GM12872 (cell line): Measurements from ENCODE around the gene PPP2R5C.

ENCODE experiments used
- TF ChIP-seq, protein P1 (sequence below): IDR thresholded peaks from 3 replicates; pipeline ENCODE4 v1.5.1; 2011; ENCODE audit warnings: low read depth, mild to moderate bottlenecking, low read length, moderate library complexity; ENCODE audit not compliant: insufficient read depth

PPP2R5C gene

DNA sequence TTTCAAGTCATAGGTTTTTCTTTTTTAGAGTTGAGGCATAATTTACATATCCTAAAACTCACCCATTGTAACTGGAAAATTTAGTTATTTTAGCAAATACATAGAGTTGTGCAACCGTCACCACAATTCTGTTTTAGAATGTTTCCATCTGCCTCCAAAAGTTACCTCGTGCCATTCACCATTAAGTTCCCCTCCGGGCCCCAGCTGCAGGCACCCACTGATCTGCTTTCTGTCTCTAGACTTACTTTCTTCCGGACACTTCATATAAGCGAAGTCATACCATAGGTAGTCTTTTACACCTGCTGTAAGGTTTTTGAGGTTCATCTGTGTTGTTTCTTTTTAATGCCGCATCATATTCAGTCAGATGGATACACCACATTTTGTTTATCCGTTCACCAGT, 28.7 kb downstream of the PPP2R5C start:
- TF ChIP-seq, protein P1, sequence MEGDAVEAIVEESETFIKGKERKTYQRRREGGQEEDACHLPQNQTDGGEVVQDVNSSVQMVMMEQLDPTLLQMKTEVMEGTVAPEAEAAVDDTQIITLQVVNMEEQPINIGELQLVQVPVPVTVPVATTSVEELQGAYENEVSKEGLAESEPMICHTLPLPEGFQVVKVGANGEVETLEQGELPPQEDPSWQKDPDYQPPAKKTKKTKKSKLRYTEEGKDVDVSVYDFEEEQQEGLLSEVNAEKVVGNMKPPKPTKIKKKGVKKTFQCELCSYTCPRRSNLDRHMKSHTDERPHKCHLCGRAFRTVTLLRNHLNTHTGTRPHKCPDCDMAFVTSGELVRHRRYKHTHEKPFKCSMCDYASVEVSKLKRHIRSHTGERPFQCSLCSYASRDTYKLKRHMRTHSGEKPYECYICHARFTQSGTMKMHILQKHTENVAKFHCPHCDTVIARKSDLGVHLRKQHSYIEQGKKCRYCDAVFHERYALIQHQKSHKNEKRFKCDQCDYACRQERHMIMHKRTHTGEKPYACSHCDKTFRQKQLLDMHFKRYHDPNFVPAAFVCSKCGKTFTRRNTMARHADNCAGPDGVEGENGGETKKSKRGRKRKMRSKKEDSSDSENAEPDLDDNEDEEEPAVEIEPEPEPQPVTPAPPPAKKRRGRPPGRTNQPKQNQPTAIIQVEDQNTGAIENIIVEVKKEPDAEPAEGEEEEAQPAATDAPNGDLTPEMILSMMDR, result no peak

DNA sequence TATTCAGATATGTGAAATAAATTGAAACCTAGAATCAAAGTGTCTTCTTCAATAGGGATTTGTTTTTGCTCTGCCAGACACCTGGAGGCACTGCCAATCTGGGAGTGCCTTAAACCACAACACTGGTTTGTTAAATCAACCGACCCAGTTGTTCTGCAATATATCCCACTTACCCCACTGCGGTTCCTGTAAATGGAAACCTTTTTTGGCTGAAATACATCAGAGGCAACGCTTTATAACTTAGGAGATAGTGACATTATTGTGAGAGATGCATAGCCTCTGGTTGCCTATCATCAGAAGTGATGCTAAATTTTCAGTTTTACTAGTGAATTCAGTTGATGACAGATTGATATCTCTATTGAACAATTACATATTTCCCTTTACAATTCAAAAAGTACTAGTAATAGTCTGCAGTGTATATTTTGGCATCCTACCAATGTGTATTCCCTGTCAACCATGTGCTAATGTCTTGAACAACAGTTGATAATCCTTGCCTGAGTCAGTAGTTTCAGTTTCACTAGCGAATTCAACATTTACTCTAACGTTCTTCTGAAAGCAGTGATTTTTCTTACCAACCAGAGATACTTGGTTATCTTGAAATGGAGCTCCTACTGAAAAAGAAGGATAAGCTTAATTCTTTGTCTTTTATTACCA, 30.5 kb downstream of the PPP2R5C start:
- TF ChIP-seq, protein P1, result no peak

DNA sequence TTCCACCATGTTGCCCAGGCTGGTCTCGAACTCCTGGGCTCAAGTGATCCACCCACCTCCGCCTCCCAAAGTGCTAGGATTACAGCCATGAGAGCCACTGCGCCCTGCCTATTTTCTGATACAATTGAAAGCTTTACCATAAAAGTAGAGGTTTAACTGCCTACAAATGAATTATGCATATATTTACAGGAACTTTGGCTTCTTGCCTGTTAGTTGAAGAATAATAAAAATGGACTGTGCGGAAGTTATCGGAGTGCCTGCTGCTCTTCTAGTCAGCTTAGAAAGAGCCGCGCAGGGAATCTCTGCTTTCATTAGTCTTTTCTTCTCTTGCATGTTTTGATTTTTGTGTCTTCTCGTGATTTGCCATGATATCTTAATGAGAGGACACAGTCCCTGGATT, 34.5 kb downstream of the PPP2R5C start:
- TF ChIP-seq, protein P1, result no peak

DNA sequence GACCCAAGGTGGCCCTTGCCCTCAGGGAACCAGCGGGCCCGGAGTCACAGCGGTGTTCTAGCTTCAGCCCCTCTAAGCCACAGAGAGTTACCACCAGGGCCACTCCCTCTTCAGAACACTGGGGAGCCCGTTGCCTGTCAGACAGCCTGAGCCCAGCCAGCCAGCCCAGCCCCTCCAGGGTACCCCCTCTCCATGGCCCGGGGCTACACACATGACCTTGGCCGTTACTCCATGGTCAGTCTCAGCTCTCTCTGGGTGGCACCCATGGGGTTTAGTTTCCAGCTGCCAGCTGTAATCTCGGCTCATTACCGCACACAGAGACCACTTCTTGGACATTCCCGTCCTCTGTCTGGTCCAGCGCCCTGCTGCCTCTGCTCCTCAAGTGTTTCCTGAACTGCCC, 35.0 kb downstream of the PPP2R5C start:
- TF ChIP-seq, protein P1, result no peak

DNA sequence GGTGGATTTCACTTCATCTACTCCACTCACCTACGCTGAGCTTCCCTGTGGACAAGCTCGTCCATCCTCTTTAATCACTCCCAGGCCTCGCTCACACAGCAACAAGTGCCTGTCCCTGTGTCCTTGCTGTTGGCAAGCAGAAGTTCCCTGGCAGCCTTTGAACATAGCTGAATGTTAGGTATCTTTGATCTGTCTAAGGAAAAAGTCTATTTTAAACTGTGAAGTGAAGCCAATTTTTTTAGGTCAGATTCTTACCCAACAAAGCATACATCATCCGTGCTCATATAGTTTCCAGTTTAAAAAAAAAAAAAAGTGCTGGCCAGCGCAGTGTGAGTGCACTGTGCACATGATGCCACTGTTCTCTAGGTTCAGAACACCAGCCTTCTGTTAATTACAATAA, 36.3 kb downstream of the PPP2R5C start:
- TF ChIP-seq, protein P1, result no peak

DNA sequence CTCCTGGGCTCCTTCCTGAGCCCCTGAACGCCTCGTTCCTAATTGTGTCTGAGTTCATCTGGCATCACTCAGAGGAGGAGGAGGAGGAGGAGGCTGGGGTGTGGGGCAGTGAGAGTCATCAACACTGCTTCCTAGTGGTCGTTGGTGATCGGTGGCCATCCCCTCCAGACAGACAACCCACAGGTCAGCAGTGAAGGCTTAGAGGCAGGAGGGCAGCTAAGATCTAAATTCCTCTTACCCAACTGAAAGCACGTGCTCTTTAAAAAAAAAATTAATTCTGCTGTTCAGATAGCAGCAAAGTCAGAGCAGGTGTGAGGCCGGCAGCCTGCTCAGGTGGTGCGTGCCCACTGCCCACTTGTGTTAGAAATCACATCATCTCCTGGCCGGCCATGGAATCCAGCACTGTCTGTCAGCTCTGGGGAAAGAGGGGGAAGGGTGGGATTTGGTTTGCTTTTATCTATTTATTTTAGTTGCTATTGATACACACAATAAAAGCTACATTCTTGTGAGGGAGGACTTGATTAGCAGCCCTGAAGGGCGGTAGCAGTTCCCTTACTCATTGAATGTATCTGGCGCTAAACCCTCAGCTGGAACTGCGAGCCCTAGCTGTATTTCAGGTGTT, 46.6 kb downstream of the PPP2R5C start:
- TF ChIP-seq, protein P1, result no peak

DNA sequence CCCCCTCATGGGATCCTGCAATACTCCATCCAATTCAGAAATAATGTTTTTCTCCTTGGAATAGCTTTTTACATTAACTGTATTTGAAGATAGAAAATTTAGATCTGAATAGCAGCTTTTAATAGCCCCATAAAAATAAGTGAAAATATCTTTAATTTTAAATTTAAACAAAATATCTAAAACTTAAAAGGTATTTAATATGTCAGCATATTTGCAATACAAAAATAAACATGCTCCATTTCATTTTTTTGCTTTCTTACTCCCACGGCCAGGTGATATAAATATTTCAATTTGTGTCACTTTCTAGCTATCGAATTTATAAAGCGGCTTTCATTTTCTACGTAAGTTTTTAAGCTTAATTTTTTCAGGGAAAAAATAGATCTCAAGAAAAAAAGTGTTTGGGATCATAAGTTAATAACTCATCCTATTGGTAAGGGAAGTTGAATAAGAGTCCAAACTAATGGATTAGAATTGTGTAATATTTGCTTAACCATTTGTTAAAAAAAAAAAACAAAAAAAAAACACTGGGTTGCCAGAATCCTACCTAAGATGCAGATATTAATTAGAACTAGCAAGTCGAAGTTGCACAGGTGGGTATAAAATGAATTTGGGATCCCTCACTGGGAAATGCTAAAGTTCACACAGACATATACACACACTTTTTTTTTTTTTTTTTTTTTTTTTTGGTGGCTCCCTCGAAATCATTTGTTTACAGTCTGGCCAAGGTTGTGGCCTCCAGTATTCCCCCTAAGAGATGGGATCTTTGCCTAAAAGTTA, 47.6 kb downstream of the PPP2R5C start:
- TF ChIP-seq, protein P1, result no peak
